ENCODE measurements around the gene ADGRF3.

ADGRF3 gene

GRCh38 chr2:26335231-26335630 lies 11.4 kb downstream of the ADGRF3 start:
- no peak for TF ChIP-seq GATA2 (IDR thresholded peaks at IDR 0.05; ENCODE audit: low read depth, low read length)
- TF ChIP-seq GATA3 (IDR thresholded peaks at IDR 0.05; ENCODE audit: low read depth, low read length): no peak

GRCh38 chr2:26333293-26333692 lies 13.3 kb downstream of the ADGRF3 start:
- TF ChIP-seq GATA2 (IDR thresholded peaks at IDR 0.05; ENCODE audit: low read depth, low read length) (no peak), GATA3 (IDR thresholded peaks at IDR 0.05; ENCODE audit: low read depth, low read length) (no peak)

GRCh38 chr2:26330604-26331003 lies 16.0 kb downstream of the ADGRF3 start:
- TF ChIP-seq GATA2 (IDR thresholded peaks at IDR 0.05; ENCODE audit: low read depth, low read length) (no peak), GATA3 (IDR thresholded peaks at IDR 0.05; ENCODE audit: low read depth, low read length) (no peak)

GRCh38 chr2:26330114-26330549 lies 16.5 kb downstream of the ADGRF3 start:
- no peak for TF ChIP-seq GATA3 (IDR thresholded peaks at IDR 0.05; ENCODE audit: low read depth, low read length)

GRCh38 chr2:26327291-26328272 lies 19.0 kb downstream of the ADGRF3 start:
- no peak for TF ChIP-seq GATA3 (IDR thresholded peaks at IDR 0.05; ENCODE audit: low read depth, low read length)
- no peak for TF ChIP-seq GATA2 (IDR thresholded peaks at IDR 0.05; ENCODE audit: low read depth, low read length)

GRCh38 chr2:26326514-26326913 lies 20.1 kb downstream of the ADGRF3 start:
- TF ChIP-seq GATA3 (IDR thresholded peaks at IDR 0.05; ENCODE audit: low read depth, low read length) (no peak), GATA2 (IDR thresholded peaks at IDR 0.05; ENCODE audit: low read depth, low read length) (no peak)

- no peak for TF ChIP-seq GATA2 (IDR thresholded peaks at IDR 0.05; ENCODE audit: low read depth, low read length)
- TF ChIP-seq GATA3 (IDR thresholded peaks at IDR 0.05; ENCODE audit: low read depth, low read length): no peak
Observed at GRCh38 chr2:26325851-26326250, 20.7 kb downstream of the ADGRF3 start.

GRCh38 chr2:26324903-26325302 lies 21.7 kb downstream of the ADGRF3 start:
- TF ChIP-seq GATA3 (IDR thresholded peaks at IDR 0.05; ENCODE audit: low read depth, low read length) (no peak), GATA2 (IDR thresholded peaks at IDR 0.05; ENCODE audit: low read depth, low read length) (no peak)

- TF ChIP-seq GATA3 (IDR thresholded peaks at IDR 0.05; ENCODE audit: low read depth, low read length): no peak
- TF ChIP-seq GATA2 (IDR thresholded peaks at IDR 0.05; ENCODE audit: low read depth, low read length): no peak
Observed at GRCh38 chr2:26318950-26319349, 27.6 kb downstream of the ADGRF3 start.

DNA sequence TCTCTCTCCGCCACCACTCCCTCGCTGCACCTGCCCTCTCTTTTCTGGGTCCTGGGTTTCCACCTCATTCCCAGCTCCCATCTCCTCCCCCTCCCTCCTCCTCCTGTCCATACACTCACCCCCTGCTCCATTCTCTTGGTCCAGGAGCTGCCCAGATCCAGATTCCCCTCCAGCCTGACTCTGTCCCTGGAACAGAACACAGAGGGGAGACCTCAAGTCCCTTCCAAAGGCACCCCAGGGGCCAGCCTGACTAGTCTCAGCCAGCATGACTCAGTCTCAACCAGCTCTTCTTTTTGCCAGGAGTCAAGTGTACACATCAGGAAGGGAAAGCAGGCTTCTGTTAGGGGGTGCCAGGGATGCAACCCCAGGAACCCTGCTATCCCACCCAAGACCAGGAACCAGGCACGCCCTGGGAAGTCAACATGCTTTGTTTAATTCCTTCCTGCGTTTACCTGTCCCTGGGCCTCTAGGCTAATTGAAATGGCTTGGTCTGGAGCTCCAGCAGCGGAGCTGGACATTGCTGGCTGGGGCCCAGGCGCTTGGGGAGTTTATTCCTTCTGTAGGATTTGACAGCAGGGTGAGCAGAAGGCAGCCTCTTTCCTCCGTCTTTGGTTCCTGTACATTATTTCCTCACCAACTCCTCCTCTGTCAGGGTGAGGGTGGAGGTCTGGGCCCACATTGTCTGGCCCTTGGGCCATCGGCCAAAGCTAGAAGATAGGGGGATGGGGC lies 29.0 kb downstream of the ADGRF3 start:
- TF ChIP-seq GATA2 (IDR thresholded peaks at IDR 0.05; ENCODE audit: low read depth, low read length) (no peak), GATA3 (IDR thresholded peaks at IDR 0.05; ENCODE audit: low read depth, low read length) (no peak)

DNA sequence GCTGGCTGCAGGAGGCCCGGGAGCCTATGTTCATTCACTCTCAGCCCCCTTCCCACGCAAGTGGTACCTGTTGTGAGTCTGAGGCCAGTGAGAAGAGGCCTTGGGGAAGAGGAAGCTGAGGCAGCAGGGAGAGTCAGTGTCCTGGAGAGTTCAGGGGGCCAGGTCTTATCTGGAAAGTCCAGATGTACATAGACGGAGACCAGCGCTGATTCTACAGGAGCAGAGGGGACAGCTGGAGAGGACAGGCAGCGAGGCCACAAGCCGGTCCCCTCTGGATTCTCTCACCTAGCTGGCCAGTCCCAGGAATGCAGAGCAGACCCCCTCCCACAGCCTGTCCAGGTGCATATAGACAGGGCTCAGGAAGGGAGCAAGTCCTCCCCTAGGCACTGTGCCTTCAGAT lies 29.7 kb downstream of the ADGRF3 start:
- TF ChIP-seq GATA2 (IDR thresholded peaks at IDR 0.05; ENCODE audit: low read depth, low read length): no peak

GRCh38 chr2:26316041-26316440 lies 30.5 kb downstream of the ADGRF3 start:
- TF ChIP-seq GATA3 (IDR thresholded peaks at IDR 0.05; ENCODE audit: low read depth, low read length): no peak

DNA sequence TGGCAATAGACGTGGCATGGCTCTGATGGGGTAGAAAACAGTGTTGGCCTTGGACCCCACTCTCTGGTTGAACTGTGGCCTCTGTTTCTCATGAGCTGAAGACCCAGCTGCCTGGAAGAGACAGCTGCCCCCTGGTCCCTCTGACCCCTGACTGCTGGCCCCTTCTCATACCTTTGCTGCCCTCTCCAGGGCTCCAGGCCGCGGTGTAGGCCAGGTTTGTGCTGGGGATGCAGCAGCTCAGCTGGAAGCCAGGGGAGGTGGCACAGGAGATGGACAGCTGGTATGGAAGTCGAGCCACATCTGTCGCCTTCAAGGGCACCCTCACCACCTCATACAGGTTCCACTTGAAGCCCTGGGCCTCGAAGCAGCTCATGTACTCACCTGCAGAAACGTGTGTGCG lies 32.3 kb downstream of the ADGRF3 start:
- TF ChIP-seq GATA2 (IDR thresholded peaks at IDR 0.05; ENCODE audit: low read depth, low read length) (no peak), GATA3 (IDR thresholded peaks at IDR 0.05; ENCODE audit: low read depth, low read length) (no peak)

DNA sequence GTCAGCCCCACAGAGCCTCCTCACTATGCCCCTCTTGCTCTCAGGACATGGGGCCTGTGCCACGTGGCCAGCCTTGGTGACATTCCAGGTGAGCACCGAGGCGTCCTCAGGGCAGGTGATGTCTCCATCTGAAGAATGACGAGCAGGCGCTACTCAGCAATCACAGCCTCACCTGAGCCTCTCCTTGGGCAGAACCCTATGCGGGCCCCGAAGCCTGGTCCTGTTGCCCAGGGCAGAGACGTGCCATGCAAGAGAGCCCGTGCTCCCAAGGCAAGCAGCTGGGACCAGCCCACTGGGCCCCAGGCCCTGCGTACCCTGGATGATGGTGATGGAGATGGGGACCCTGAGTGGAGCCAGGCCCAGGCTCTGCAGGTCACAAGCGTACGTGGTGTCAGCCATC lies 33.1 kb downstream of the ADGRF3 start:
- TF ChIP-seq GATA3 (IDR thresholded peaks at IDR 0.05; ENCODE audit: low read depth, low read length) (no peak), GATA2 (IDR thresholded peaks at IDR 0.05; ENCODE audit: low read depth, low read length) (no peak)

GRCh38 chr2:26312471-26312870 lies 34.1 kb downstream of the ADGRF3 start:
- no peak for TF ChIP-seq GATA2 (IDR thresholded peaks at IDR 0.05; ENCODE audit: low read depth, low read length)
- TF ChIP-seq GATA3 (IDR thresholded peaks at IDR 0.05; ENCODE audit: low read depth, low read length): no peak

All from SH-SY5Y (cell line).